Astrocyte (in vitro differentiated cells and primary cell): ENCODE measurements around the gene MED13L. TPM values are rescaled to one million over a fixed set of nuclear protein-coding genes. Genes with fewer than 3 reads are reported as not detected.

Experiments
- DNase-seq: peaks from one replicate; pipeline ENCODE4 v3.0.0-alpha.2; 2010; ENCODE audit warnings: low read depth
- FAIRE-seq: peaks from 2 replicates; lab custom pipeline; 2011; peaks lifted over from hg19 to GRCh38; lab: Jason Lieb, UNC
- H2AFZ ChIP-seq: 2 replicates; pipeline ENCODE4 v1.6.0; 2012; ENCODE audit warnings: low read depth, low read length, inconsistent platforms
- H3K27ac ChIP-seq: 2 replicates; pipeline ENCODE4 v1.5.1; 2011; ENCODE audit warnings: low read depth, low read length, inconsistent platforms
- H3K27me3 ChIP-seq: 2 replicates; pipeline ENCODE4 v1.6.0; 2011; ENCODE audit warnings: low read length, inconsistent platforms; ENCODE audit not compliant: insufficient read depth
- H3K36me3 ChIP-seq: 2 replicates; pipeline ENCODE4 v1.5.1; 2011; ENCODE audit warnings: low read length, inconsistent platforms; ENCODE audit not compliant: insufficient read depth
- H3K4me1 ChIP-seq: 2 replicates; pipeline ENCODE4 v1.5.1; 2011; ENCODE audit warnings: low read length, inconsistent platforms; ENCODE audit not compliant: insufficient read depth
- H3K4me2 ChIP-seq: 2 replicates; pipeline ENCODE4 v1.6.0; 2012; ENCODE audit warnings: low read length, inconsistent platforms
- H3K4me3 ChIP-seq: 2 replicates; pipeline ENCODE4 v1.5.1; 2011; ENCODE audit warnings: low read depth, mild to moderate bottlenecking, low read length, inconsistent platforms; ENCODE audit not compliant: insufficient read depth
- H3K79me2 ChIP-seq: 2 replicates; pipeline ENCODE4 v1.6.0; 2012; ENCODE audit warnings: mild to moderate bottlenecking, low read length, inconsistent platforms; ENCODE audit not compliant: insufficient read depth
- H3K9ac ChIP-seq: 2 replicates; pipeline ENCODE4 v1.6.0; 2012; ENCODE audit warnings: mild to moderate bottlenecking, low read length, inconsistent platforms
- H3K9me3 ChIP-seq: 2 replicates; pipeline ENCODE4 v1.5.1; 2012; ENCODE audit warnings: low read depth, mild to moderate bottlenecking, low read length, inconsistent platforms; ENCODE audit not compliant: insufficient read depth
- H4K20me1 ChIP-seq: 2 replicates; pipeline ENCODE4 v1.6.0; 2012; ENCODE audit warnings: low read length, inconsistent platforms; ENCODE audit not compliant: insufficient read depth
- H3K27ac Mint-ChIP-seq: one replicate; pipeline ENCODE4 v1.8.0; 2021; ENCODE audit warnings: mild to moderate bottlenecking, mixed read lengths; ENCODE audit not compliant: unreplicated experiment
- H3K27me3 Mint-ChIP-seq: one replicate; pipeline ENCODE4 v1.8.0; 2021; ENCODE audit warnings: low read depth, mixed read lengths; ENCODE audit not compliant: unreplicated experiment
- H3K36me3 Mint-ChIP-seq: one replicate; pipeline ENCODE4 v1.8.0; 2021; ENCODE audit warnings: low read depth, mixed read lengths; ENCODE audit not compliant: unreplicated experiment
- H3K4me1 Mint-ChIP-seq: one replicate; pipeline ENCODE4 v1.8.0; 2021; ENCODE audit warnings: low read depth, mixed read lengths; ENCODE audit not compliant: unreplicated experiment
- H3K4me3 Mint-ChIP-seq: one replicate; pipeline ENCODE4 v1.8.0; 2021; ENCODE audit warnings: mild to moderate bottlenecking, moderate library complexity, mixed read lengths; ENCODE audit not compliant: unreplicated experiment
- H3K9me3 Mint-ChIP-seq: one replicate; pipeline ENCODE4 v1.8.0; 2021; ENCODE audit warnings: mild to moderate bottlenecking, mixed read lengths; ENCODE audit not compliant: unreplicated experiment
- EZH2 ChIP-seq: IDR thresholded peaks from 2 replicates; pipeline ENCODE4 v1.6.1; 2012; ENCODE audit warnings: mild to moderate bottlenecking, low read length, inconsistent platforms; ENCODE audit not compliant: insufficient read depth
- total RNA-seq: library from RNA; stranded (reverse); gene quantifications from 2 replicates; pipeline ENCODE4 v1.2.1, GENCODE V29; 2021
- TF ChIP-seq, protein P1 (sequence below): IDR thresholded peaks from 2 replicates; pipeline ENCODE4 v1.5.1; 2011; ENCODE audit warnings: low read depth, mild to moderate bottlenecking, inconsistent platforms, low read length, moderate library complexity; ENCODE audit not compliant: insufficient read depth

The MED13L gene
- total RNA-seq, 1 donor from 2014 or later = 153 TPM

DNA sequence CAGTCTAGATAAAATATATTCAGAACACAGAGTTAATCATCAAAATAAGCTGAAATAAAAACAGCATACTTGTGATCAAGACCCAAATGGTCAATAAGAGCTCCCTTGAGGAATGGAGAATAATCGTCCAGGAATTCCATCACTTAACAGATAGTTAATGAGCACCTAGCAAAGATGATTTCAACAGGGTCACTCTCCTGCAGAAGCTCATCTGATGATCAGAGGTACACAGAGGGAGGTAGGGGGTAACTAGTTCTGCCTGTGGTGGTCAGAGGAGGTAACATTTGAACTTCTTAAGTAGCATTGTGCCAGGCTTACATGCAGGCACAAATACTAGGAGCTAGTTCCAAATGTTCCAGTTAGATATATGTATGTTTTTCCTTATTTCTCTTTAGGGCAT, 9.5 kb downstream of the MED13L start:
- peaks cover 12% of the 10 kb centered on the region for H3K4me1 ChIP-seq
- no peaks in the 10 kb centered on the region for H3K9me3 ChIP-seq
- no peak overlapping the region for H3K9ac ChIP-seq
- H3K27me3 ChIP-seq = no peaks in the 10 kb centered on the region
- H3K27ac ChIP-seq = no peak overlapping the region
- no peak for DNase-seq
- no peak overlapping the region for H3K4me2 ChIP-seq
- Mint-ChIP-seq H3K27me3 (no peaks in the 10 kb centered on the region), H3K9me3 (no peaks in the 10 kb centered on the region), H3K4me3 (no peak overlapping the region), H3K27ac (peak overlapping the region; percentile 54), H3K36me3 (no peaks in the 10 kb centered on the region), H3K4me1 (peaks cover 31% of the 10 kb centered on the region)
- H4K20me1 ChIP-seq = peaks cover 93% of the 10 kb centered on the region
- peaks cover 100% of the 10 kb centered on the region for H3K79me2 ChIP-seq
- no peak overlapping the region for H3K4me3 ChIP-seq
- H2AFZ ChIP-seq = no peak overlapping the region
- H3K36me3 ChIP-seq = no peaks in the 10 kb centered on the region
- no peak for FAIRE-seq
- TF ChIP-seq, protein P1, sequence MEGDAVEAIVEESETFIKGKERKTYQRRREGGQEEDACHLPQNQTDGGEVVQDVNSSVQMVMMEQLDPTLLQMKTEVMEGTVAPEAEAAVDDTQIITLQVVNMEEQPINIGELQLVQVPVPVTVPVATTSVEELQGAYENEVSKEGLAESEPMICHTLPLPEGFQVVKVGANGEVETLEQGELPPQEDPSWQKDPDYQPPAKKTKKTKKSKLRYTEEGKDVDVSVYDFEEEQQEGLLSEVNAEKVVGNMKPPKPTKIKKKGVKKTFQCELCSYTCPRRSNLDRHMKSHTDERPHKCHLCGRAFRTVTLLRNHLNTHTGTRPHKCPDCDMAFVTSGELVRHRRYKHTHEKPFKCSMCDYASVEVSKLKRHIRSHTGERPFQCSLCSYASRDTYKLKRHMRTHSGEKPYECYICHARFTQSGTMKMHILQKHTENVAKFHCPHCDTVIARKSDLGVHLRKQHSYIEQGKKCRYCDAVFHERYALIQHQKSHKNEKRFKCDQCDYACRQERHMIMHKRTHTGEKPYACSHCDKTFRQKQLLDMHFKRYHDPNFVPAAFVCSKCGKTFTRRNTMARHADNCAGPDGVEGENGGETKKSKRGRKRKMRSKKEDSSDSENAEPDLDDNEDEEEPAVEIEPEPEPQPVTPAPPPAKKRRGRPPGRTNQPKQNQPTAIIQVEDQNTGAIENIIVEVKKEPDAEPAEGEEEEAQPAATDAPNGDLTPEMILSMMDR = no peak
- TF ChIP-seq EZH2 = no peak

DNA sequence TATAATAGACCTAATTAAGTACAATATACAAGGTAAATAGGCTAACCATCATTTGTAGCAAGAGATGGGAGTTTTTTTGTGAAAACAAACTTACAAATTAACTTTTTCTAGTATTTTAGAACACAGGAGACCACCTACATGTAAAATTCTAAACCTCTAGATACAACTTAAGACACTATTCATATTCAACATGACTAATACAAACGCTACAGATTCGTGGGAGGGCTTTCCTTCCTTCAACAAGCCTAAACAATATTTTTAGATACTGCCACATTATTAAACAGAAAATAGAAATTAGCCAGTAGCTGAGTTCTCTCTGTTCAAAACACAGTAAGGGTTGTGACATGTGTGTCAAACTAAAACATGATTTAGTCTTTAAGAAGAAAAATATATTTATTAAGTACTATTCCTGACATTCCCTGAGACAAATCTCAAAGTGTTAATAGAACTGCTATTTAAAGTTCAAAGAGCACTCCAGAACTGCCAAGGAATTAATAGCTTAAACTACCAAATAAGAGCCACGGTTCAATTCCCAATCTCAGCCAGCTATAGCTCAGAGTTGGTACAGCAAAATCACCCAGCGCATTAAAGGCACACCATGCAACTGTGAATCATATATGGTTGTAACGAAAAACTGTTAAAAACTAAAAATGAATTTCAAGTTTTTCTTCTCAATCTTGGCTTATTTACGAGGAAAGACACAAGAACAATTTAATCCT, 10.7 kb downstream of the MED13L start:
- no peaks in the 10 kb centered on the region for H3K9me3 Mint-ChIP-seq
- H3K4me1 Mint-ChIP-seq = peaks cover 32% of the 10 kb centered on the region
- Histone ChIP-seq H3K27ac (peak overlapping the region; percentile 22), H3K36me3 (no peaks in the 10 kb centered on the region), H3K9ac (no peak overlapping the region), H3K27me3 (no peaks in the 10 kb centered on the region), H3K4me1 (peaks cover 12% of the 10 kb centered on the region), H3K4me3 (no peak overlapping the region), H2AFZ (no peak overlapping the region), H3K4me2 (peak overlapping the region; percentile 40), H4K20me1 (peaks cover 92% of the 10 kb centered on the region), H3K9me3 (no peaks in the 10 kb centered on the region), H3K79me2 (peaks cover 100% of the 10 kb centered on the region)
- H3K4me3 Mint-ChIP-seq = no peak overlapping the region
- H3K36me3 Mint-ChIP-seq = no peaks in the 10 kb centered on the region
- TF ChIP-seq EZH2 = no peak
- TF ChIP-seq, protein P1 = no peak
- no peaks in the 10 kb centered on the region for H3K27me3 Mint-ChIP-seq
- FAIRE-seq (no peak), DNase-seq (peak; percentile 26)
- H3K27ac Mint-ChIP-seq = no peak overlapping the region

DNA sequence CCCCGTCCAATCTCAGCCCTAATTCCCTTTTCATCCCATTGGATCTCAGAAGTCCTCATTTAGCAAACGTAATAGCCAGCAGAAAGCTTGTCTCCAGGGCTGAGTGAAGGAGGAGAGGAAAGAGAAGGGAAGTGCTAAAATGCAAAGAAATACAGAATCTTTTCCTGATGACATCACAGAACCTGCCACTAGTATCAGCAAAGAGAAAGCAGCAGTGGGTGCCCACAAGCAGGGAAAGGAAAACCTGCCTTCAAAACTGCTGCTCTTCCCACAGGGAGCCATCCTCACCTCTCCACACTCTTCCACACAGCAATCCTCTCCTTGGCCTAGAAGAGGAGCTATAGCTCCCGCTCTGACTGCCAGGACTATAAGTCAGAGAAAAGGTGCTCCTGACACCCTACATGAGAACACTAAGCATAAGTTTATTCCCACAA, 11.3 kb downstream of the MED13L start:
- Histone ChIP-seq H4K20me1 (peaks cover 93% of the 10 kb centered on the region), H3K4me1 (peaks cover 12% of the 10 kb centered on the region), H2AFZ (no peak overlapping the region), H3K4me2 (peak overlapping the region; percentile 40), H3K9me3 (no peaks in the 10 kb centered on the region), H3K4me3 (no peak overlapping the region), H3K27me3 (no peaks in the 10 kb centered on the region), H3K79me2 (peaks cover 100% of the 10 kb centered on the region), H3K9ac (no peak overlapping the region), H3K27ac (peak overlapping the region; percentile 22), H3K36me3 (no peaks in the 10 kb centered on the region)
- Mint-ChIP-seq H3K36me3 (no peaks in the 10 kb centered on the region), H3K4me3 (no peak overlapping the region), H3K9me3 (no peaks in the 10 kb centered on the region), H3K4me1 (peaks cover 31% of the 10 kb centered on the region), H3K27me3 (no peaks in the 10 kb centered on the region), H3K27ac (no peak overlapping the region)
- DNase-seq (peak; percentile 50), FAIRE-seq (no peak)
- TF ChIP-seq, protein P1 = peak; percentile 13
- TF ChIP-seq EZH2 = no peak
